ENCODE measurements around the gene PTPRN2.

The PTPRN2 gene

DNA sequence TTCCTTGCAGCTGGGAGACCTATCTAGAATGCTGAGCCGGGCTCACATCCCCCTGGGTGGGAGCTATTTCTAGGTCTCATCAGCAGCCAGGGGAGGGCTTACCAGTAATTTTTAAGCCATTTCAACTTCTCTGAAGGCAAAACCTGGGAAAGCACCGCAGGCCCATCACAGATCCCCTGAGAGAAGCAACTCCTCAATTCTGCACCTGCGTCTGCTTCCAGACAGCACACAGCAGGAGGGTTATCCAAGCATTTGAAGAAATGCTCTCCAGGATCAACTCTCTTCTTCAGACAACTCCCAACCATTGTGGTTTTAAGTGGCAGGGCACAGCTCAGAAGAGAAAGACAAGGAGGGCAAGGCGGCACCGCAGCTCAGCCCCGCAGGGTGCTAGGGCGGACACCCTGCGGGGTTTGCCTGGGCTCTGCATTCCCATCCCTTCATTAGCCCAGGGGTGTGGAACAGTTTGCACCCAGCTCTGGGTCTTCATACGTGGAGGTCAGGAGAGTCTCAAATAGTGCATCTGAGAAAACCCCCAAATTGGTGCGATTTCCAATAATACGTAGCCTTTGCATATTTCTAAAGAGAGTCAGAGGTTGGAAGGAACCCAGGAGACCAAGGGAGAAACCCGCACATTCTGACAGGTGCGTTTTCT is 632.1 kb downstream of the PTPRN2 start:
- TF ChIP-seq, protein P1, sequence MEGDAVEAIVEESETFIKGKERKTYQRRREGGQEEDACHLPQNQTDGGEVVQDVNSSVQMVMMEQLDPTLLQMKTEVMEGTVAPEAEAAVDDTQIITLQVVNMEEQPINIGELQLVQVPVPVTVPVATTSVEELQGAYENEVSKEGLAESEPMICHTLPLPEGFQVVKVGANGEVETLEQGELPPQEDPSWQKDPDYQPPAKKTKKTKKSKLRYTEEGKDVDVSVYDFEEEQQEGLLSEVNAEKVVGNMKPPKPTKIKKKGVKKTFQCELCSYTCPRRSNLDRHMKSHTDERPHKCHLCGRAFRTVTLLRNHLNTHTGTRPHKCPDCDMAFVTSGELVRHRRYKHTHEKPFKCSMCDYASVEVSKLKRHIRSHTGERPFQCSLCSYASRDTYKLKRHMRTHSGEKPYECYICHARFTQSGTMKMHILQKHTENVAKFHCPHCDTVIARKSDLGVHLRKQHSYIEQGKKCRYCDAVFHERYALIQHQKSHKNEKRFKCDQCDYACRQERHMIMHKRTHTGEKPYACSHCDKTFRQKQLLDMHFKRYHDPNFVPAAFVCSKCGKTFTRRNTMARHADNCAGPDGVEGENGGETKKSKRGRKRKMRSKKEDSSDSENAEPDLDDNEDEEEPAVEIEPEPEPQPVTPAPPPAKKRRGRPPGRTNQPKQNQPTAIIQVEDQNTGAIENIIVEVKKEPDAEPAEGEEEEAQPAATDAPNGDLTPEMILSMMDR (IDR thresholded peaks at IDR 0.05; ENCODE audit: borderline replicate concordance, control extremely low read depth, extremely low read depth, insufficient read depth, missing control alignments): no peak
- no peak for DNase-seq (ENCODE audit: low spot score)
- in situ Hi-C loops (cut with MboI; ENCODE audit: low sequenced_read_pairs, unreplicated experiment): no loop called here

DNA sequence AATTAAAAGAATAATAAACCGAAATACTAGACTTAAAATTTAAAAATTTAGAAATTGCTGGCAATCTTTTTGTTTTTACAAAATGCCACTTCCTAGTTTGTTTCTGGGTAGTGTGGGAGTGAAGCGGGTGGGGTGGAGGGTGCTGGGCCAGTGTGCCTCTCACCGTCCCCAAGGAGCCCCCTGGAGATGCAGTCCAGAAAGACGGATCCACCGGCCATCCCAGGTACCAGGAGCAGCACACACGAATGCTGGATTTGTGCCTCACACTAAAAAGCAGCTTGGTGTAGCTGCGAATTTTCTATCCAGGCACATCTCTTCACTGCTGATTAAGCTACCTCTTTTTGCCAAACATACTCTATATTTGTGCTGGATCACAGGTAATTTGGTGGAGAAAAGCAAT is 632.7 kb downstream of the PTPRN2 start:
- TF ChIP-seq, protein P1 (IDR thresholded peaks at IDR 0.05; ENCODE audit: borderline replicate concordance, control extremely low read depth, extremely low read depth, insufficient read depth, missing control alignments): no peak
- in situ Hi-C loops (cut with MboI; ENCODE audit: low sequenced_read_pairs, unreplicated experiment): no loop called here
- no peak for DNase-seq (ENCODE audit: low spot score)

DNA sequence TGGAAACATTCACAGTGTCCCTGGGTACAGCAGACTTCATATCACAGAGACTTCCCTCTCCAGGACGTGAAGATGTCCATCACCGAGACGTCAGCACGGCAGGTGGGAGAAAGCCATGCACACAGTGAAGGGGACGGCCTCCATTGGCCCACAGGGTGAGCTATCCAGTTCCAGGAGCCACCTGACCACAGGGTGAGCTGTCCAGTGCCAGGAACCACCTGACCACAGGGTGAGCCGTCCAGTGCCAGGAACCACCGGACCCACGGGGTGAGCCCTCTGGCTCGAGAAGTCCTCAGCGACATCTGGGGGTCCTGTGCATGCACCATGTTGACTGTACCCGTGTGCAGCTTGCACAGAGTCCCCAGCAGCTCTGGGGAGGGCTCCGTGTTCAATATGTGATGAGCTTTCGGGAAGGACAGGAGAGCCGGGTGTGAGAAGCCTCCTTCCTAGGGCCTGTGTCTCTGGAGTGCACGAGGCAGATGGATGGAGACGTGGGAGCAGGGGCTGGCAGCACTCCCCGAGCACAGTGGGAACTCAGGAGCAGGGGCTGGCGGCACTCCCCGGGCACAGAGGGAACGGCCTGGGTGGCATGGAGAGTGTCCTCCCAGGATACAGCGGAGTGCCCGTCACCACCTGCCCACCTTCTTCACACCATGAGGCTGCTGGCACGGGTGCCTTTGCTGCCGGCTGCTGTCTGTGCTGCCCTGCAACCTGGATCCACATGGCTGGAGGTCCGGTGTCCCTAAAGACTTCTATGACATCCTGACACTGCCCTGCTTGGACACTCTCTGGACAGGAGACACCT is 634.6 kb downstream of the PTPRN2 start:
- no peak for DNase-seq (ENCODE audit: low spot score)
- TF ChIP-seq, protein P1 (IDR thresholded peaks at IDR 0.05; ENCODE audit: borderline replicate concordance, control extremely low read depth, extremely low read depth, insufficient read depth, missing control alignments): no peak
- in situ Hi-C loops (cut with MboI; ENCODE audit: low sequenced_read_pairs, unreplicated experiment): no loop called here

DNA sequence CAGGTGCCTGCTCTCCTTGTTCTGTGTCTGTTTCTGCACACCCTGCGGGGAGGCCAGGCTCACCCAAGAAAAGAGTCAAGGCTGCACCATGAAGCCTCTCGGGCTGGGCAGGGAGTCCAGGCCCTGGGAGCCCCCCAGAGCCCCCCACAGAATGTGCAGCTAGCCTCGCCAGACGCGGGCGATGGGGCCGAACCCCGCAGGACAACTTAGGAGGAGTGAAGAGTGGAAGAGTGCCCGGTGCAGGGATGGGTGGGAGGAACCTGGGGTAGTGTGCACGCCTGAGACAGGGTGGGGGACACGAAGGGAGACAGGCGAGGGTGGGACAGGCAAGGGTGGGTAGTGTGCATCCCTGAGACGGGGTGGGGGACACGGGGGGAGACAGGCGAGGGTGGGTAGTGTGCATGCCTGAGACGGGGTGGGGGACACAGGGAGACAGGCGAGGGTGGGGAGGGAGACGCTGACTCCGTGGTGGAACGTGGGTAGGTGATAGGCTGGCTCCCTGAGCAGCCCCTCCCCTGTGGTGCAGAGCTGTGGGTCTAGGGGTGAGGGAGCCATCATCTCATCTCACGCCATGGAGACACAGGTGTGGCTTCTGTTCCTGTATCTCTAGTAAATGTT is 635.5 kb downstream of the PTPRN2 start:
- no peak for DNase-seq (ENCODE audit: low spot score)
- in situ Hi-C loops (cut with MboI; ENCODE audit: low sequenced_read_pairs, unreplicated experiment): no loop called here
- TF ChIP-seq, protein P1 (IDR thresholded peaks at IDR 0.05; ENCODE audit: borderline replicate concordance, control extremely low read depth, extremely low read depth, insufficient read depth, missing control alignments): no peak

DNA sequence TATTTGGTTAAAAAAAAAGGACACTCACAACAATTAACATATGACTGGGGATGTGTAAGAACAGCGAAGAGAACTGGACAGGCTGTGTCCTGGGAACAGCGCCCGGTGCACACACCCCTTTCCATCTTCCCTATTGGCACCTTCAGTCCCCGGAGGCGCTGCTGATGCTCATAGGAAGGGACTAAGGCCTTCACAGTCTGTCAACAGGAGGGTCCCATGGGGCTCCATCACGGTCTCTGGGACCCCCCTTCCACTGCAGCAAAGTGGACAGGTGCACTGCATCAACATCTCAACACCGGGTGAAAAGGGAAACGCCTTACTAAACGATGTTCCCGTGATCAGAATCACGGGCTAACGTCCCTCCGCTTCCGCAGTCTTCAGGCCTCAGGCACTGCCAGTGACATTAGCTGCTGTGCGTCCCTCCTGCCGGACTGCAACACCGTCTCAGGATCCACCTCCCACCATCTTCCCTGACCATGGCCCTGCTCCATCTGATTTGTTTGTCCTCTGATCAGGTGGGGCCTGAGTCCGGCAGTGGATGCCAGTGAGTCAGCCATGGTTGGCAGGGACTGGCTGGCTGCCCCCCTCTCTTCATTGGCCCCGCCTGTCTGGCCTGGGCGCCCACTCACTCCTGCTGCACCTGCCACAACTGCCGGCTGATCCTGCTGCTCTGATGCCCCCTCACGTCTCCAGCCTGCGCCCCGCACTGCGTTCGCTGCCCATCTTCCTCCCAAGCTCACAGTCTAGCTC is 636.1 kb downstream of the PTPRN2 start:
- TF ChIP-seq, protein P1 (IDR thresholded peaks at IDR 0.05; ENCODE audit: borderline replicate concordance, control extremely low read depth, extremely low read depth, insufficient read depth, missing control alignments): no peak
- DNase-seq (ENCODE audit: low spot score): no peak
- in situ Hi-C loops (cut with MboI; ENCODE audit: low sequenced_read_pairs, unreplicated experiment): no loop called here

DNA sequence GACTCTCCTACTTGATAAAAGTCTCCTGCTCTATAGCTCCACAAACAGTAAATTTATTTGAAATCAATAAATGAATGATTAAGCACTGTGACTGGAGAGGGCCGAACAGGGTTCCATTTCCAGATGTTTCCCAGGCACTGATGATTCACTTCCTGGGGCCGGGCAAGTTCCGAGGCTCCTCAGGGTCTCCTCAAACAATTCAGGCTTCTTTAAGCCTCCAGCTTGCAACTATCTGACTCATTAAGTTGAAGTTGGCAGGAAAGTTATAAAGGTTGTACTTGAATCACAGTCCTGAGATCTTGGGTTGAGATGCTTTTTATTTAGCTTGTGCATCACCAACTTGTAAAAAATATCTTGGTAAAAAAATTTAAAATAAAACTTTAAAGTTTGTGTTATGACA is 637.9 kb downstream of the PTPRN2 start:
- DNase-seq (ENCODE audit: low spot score): no peak

More for the DNA sequence above, 637.9 kb downstream of the PTPRN2 start:
- in situ Hi-C loops (cut with MboI; ENCODE audit: low sequenced_read_pairs, unreplicated experiment): no loop called here
- TF ChIP-seq, protein P1 (IDR thresholded peaks at IDR 0.05; ENCODE audit: borderline replicate concordance, control extremely low read depth, extremely low read depth, insufficient read depth, missing control alignments): no peak
